K562 (cell line): ENCODE data around the gene MRPL38. TPM values are rescaled to one million over a fixed set of nuclear protein-coding genes. Genes with fewer than 3 reads are reported as not detected.
A peak's percentile ranks its signal among the peaks of the same experiment; 100 is the strongest.

Experiments
- ARID2 ChIP-seq: fragments of 450-650 bp; IDR thresholded peaks from 2 replicates; pipeline ENCODE4 v1.6.1; 2017; ENCODE audit warnings: antibody characterized with exemption, mild to moderate bottlenecking
- COPS2 ChIP-seq: fragments of 450-650 bp; conservative IDR thresholded peaks from 2 replicates; pipeline ENCODE4 v1.6.1; 2016; ENCODE audit warnings: mild to moderate bottlenecking, moderate library complexity
- CXXC5 ChIP-seq: fragments of 250-450 bp; sonication (Bioruptor Pico); IDR thresholded peaks from 2 replicates; pipeline ENCODE4 v1.8.0; 2022; ENCODE audit warnings: inconsistent platforms, mild to moderate bottlenecking, moderate library complexity
- DNMT1 ChIP-seq: fragments of 450-650 bp; IDR thresholded peaks from 2 replicates; pipeline ENCODE4 v1.6.1; 2016; ENCODE audit warnings: antibody characterized with exemption, mild to moderate bottlenecking
- EHMT2 ChIP-seq: fragments of 450-650 bp; IDR thresholded peaks from 2 replicates; pipeline ENCODE4 v1.6.1; 2018; ENCODE audit warnings: antibody characterized with exemption
- ESRRA ChIP-seq: fragments of 450-650 bp; IDR thresholded peaks from 2 replicates; pipeline ENCODE4 v1.6.1; 2014; ENCODE audit warnings: low read depth, mild to moderate bottlenecking, moderate library complexity, borderline replicate concordance
- HDAC1 ChIP-seq, 2 experiments: fragments of 450-650 bp; IDR thresholded peaks; 2 replicates each; pipeline ENCODE4 v1.6.1; 2016 to 2017; ENCODE audit warnings: inconsistent platforms in 1 of 2, mild to moderate bottlenecking in 1 of 2, moderate library complexity in 1 of 2
- MAX ChIP-seq: sonication (generic); formaldehyde crosslinking; IDR thresholded peaks from 2 replicates; pipeline ENCODE4 v1.9.0; 2022; ENCODE audit warnings: mild to moderate bottlenecking, missing genetic modification reagents
- NFE2L1 ChIP-seq: fragments of 450-650 bp; IDR thresholded peaks from 2 replicates; pipeline ENCODE4 v1.6.1; 2016; ENCODE audit warnings: missing genetic modification characterization, low read depth, mild to moderate bottlenecking, missing compliant biosample characterization, moderate library complexity, borderline replicate concordance
- NONO ChIP-seq, 2 experiments: fragments of 200-400 bp in 1 of 2; fragments of 450-650 bp in 1 of 2; formaldehyde crosslinking in 1 of 2; IDR thresholded peaks; 2 replicates each; pipeline ENCODE4 v1.6.1; 2017; ENCODE audit warnings: low read depth in 2 of 2, mild to moderate bottlenecking in 2 of 2, moderate library complexity in 2 of 2, low read length in 1 of 2
- PYGO2 ChIP-seq: fragments of 450-650 bp; IDR thresholded peaks from 2 replicates; pipeline ENCODE4 v1.6.1; 2016; ENCODE audit warnings: mild to moderate bottlenecking, missing genetic modification characterization, moderate library complexity, missing compliant biosample characterization
- RB1 ChIP-seq: fragments of 450-650 bp; IDR thresholded peaks from 2 replicates; pipeline ENCODE4 v1.6.1; 2017; ENCODE audit warnings: low read depth, mild to moderate bottlenecking
- RUNX1 ChIP-seq: sonication (generic); IDR thresholded peaks from 2 replicates; pipeline ENCODE4 v1.6.1; 2016; ENCODE audit warnings: antibody characterized with exemption, low read depth
- SAP30 ChIP-seq: fragments of 200-600 bp; sonication (generic); IDR thresholded peaks from 2 replicates; pipeline ENCODE4 v1.6.1; 2012; ENCODE audit warnings: borderline replicate concordance, low read depth, mild to moderate bottlenecking, moderate library complexity, low read length, control low read depth, inconsistent platforms; ENCODE audit not compliant: insufficient read depth, poor library complexity, severe bottlenecking
- SIN3A ChIP-seq, 2 experiments: fragments of 150-350 bp in 1 of 2; IDR thresholded peaks; 2 replicates each; pipeline ENCODE4 v1.6.1; 2011 to 2016; ENCODE audit warnings: borderline replicate concordance in 2 of 2, low read depth in 2 of 2, low read length in 2 of 2, mild to moderate bottlenecking in 2 of 2, moderate library complexity in 2 of 2; ENCODE audit not compliant: control insufficient read depth in 1 of 2
- SIRT6 ChIP-seq: IDR thresholded peaks from one replicate; pipeline ENCODE4 v1.6.1; 2012; ENCODE audit warnings: low read depth, mild to moderate bottlenecking, control low read depth, inconsistent platforms, low read length, moderate library complexity
- STAT5B ChIP-seq: fragments of 250-450 bp; sonication (Bioruptor Pico); IDR thresholded peaks from 2 replicates; pipeline ENCODE4 v1.8.0; 2021; ENCODE audit warnings: mild to moderate bottlenecking, inconsistent platforms
- STAT6 ChIP-seq: sonication (generic); formaldehyde crosslinking; IDR thresholded peaks from 2 replicates; pipeline ENCODE4 v1.8.1; 2023; ENCODE audit warnings: mild to moderate bottlenecking, missing genetic modification reagents
- U2AF1 ChIP-seq: fragments of 200-400 bp; formaldehyde crosslinking; optimal IDR thresholded peaks from 2 replicates; pipeline ENCODE3; 2017; ENCODE audit warnings: mild to moderate bottlenecking, low read depth, low read length, moderate library complexity
- ZNF121 ChIP-seq: sonication (generic); formaldehyde crosslinking; conservative IDR thresholded peaks from 2 replicates; pipeline ENCODE4 v1.8.0; 2022; ENCODE audit warnings: missing genetic modification reagents
- ZNF586 ChIP-seq: fragments of 450-650 bp; formaldehyde crosslinking; conservative IDR thresholded peaks from 2 replicates; pipeline ENCODE4 v1.4.0; 2020; ENCODE audit warnings: mild to moderate bottlenecking, moderate library complexity
- ZNF695 ChIP-seq: fragments of 450-650 bp; formaldehyde crosslinking; IDR thresholded peaks from 2 replicates; pipeline ENCODE4 v1.4.0; 2020; ENCODE audit warnings: mild to moderate bottlenecking, moderate library complexity
- polyA plus RNA-seq, 8 experiments: library from polyadenylated mRNA; depleted of rRNA in 4 of 8; stranded (reverse) in 5 of 8; unstranded in 3 of 8; fragments of >200 nt; fragmentation: Nextera tagmentation in 2 of 8; fragmentation: Illumina TruSeq in 1 of 8; extraction: Ambion mirVana in 2 of 8; extraction: Trizol in 1 of 8; gene quantifications; 2 replicates each; pipeline versions ENCODE4 v1.2.1 to v1.2.3, GENCODE V29; 2011 to 2014; ENCODE audit warnings: inconsistent platforms in 1 of 8, missing spikeins in 1 of 8
- total RNA-seq, 7 experiments: library from RNA; depleted of rRNA in 6 of 7; stranded (reverse); fragments of >200 nt in 6 of 7; fragmentation: Illumina TruSeq in 2 of 7; extraction: Trizol in 2 of 7; gene quantifications; 2 replicates each; pipeline versions ENCODE4 v1.2.1 to v1.2.3, GENCODE V29; 2011 to 2021; ENCODE audit warnings: low replicate concordance in 1 of 7
- TF ChIP-seq, protein P1 (sequence below): fragments of 450-650 bp; IDR thresholded peaks from 2 replicates; pipeline ENCODE4 v1.6.1; 2017; ENCODE audit warnings: antibody characterized with exemption, mild to moderate bottlenecking

The MRPL38 gene
- total and polyA plus RNA-seq, 9 of the 15 experiments (the other 6 are each of a cell fraction or from before 2014, with no cell fraction given) = 4.5 to 154 (median 48.5) TPM

DNA sequence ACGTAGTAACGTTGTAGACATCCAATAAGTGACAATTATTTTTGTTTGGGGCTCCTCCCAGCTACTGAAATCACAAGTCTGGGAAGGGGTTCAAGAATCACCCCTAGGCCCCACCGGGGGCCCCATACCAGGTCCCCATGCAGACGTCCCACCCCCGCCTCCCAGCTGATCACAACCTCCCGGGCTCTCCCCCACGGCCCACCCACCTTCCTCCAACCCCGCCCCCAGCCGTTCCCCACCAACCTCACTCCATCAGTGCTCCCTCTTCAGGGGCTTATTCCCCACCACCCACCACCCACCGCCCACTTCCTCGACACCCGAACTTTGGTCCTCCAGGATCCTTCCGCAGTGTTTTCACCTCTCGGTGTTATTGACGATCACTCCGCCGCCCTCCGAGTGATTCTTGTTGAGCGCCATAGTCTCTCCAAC, 49.8 kb downstream of the MRPL38 start (continued):
- TF ChIP-seq, protein P1, sequence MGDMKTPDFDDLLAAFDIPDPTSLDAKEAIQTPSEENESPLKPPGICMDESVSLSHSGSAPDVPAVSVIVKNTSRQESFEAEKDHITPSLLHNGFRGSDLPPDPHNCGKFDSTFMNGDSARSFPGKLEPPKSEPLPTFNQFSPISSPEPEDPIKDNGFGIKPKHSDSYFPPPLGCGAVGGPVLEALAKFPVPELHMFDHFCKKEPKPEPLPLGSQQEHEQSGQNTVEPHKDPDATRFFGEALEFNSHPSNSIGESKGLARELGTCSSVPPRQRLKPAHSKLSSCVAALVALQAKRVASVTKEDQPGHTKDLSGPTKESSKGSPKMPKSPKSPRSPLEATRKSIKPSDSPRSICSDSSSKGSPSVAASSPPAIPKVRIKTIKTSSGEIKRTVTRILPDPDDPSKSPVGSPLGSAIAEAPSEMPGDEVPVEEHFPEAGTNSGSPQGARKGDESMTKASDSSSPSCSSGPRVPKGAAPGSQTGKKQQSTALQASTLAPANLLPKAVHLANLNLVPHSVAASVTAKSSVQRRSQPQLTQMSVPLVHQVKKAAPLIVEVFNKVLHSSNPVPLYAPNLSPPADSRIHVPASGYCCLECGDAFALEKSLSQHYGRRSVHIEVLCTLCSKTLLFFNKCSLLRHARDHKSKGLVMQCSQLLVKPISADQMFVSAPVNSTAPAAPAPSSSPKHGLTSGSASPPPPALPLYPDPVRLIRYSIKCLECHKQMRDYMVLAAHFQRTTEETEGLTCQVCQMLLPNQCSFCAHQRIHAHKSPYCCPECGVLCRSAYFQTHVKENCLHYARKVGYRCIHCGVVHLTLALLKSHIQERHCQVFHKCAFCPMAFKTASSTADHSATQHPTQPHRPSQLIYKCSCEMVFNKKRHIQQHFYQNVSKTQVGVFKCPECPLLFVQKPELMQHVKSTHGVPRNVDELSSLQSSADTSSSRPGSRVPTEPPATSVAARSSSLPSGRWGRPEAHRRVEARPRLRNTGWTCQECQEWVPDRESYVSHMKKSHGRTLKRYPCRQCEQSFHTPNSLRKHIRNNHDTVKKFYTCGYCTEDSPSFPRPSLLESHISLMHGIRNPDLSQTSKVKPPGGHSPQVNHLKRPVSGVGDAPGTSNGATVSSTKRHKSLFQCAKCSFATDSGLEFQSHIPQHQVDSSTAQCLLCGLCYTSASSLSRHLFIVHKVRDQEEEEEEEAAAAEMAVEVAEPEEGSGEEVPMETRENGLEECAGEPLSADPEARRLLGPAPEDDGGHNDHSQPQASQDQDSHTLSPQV = no peak
- TF ChIP-seq PYGO2 (no peak), MAX (CRISPR knock-in tag) (no peak), ZNF695 (CRISPR knock-in tag) (no peak), ARID2 (no peak), U2AF1 (no peak), DNMT1 (no peak), HDAC1 (IDR thresholded peaks at IDR 0.05) (peak in 1 of 2 experiments; percentile 53; a peak in 2 of 4 replicates), ESRRA (no peak), RB1 (no peak; the same call in 1 of the 2 replicates), STAT6 (CRISPR knock-in tag) (no peak), COPS2 (no peak), EHMT2 (no peak), NFE2L1 (tag) (no peak), SIRT6 (no peak), ZNF121 (CRISPR knock-in tag) (no peak), RUNX1 (no peak), ZNF586 (CRISPR knock-in tag) (no peak), CXXC5 (CRISPR knock-in tag) (no peak), SAP30 (peak; percentile 31), NONO (IDR thresholded peaks at IDR 0.05; ENCODE audit: low read depth in 2 of 2, low read length in 1 of 2) (no peak), SIN3A (IDR thresholded peaks at IDR 0.05; ENCODE audit: borderline replicate concordance in 2 of 2, control insufficient read depth in 1 of 2, low read depth in 2 of 2, low read length in 2 of 2) (peak; percentile 86 to 95; a peak in 3 of 4 replicates), STAT5B (no peak)
